Gastroesophageal sphincter (tissue), 3 donors: ENCODE data around the gene GALNT9.

Experiments
- POLR2A ChIP-seq, 2 donors: fragments of 450-650 bp; IDR thresholded peaks; one replicate each; pipeline ENCODE4 v1.6.1; 2017; ENCODE audit warnings: antibody characterized with exemption in 2 of 2, mild to moderate bottlenecking in 2 of 2, moderate library complexity in 1 of 2
- TF ChIP-seq, protein P1 (sequence below), 4 experiments: fragments of 200-600 bp in 2 of 4; fragments of 450-650 bp in 2 of 4; sonication (generic) in 1 of 4; IDR thresholded peaks; one replicate each; pipeline ENCODE4 v1.5.1; 2017 to 2019; ENCODE audit warnings: antibody characterized with exemption in 4 of 4, mild to moderate bottlenecking in 2 of 4, moderate library complexity in 2 of 4

DNA sequence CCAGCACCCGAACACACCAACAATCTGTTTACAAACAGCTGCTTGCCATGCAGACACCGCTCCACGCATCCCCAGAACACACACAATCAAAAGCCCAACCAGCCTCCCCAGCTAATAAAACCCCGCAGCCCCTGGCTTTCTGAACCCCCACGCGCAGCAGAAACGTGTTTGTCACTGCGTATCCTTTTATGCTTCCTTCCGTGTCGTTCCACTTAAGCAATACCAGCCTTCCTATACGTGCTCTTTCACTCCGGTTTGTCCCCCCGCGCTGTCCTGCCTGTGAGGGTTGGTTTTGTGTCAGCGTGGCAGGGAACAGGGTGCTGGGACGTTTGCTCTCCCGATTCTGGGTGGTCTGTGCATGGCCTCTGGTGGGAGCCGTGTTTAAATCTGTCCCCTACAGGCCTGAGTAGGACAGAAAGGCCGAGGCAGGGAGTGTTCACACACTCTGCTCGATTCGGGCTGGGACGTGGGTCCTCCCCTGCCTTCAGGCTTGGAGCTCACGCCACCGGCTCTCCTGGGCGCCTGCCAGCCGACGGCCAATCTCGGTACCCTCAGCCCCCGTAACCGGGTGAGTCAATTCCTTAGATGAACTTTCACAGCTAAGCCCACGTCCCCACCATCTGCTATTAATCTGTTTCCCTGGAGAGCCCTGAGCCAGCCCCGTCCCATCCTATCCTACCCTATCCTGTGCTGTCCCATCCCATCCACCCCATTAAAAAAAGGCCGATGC is 125.2 kb downstream of the GALNT9 start:
- TF ChIP-seq, protein P1, sequence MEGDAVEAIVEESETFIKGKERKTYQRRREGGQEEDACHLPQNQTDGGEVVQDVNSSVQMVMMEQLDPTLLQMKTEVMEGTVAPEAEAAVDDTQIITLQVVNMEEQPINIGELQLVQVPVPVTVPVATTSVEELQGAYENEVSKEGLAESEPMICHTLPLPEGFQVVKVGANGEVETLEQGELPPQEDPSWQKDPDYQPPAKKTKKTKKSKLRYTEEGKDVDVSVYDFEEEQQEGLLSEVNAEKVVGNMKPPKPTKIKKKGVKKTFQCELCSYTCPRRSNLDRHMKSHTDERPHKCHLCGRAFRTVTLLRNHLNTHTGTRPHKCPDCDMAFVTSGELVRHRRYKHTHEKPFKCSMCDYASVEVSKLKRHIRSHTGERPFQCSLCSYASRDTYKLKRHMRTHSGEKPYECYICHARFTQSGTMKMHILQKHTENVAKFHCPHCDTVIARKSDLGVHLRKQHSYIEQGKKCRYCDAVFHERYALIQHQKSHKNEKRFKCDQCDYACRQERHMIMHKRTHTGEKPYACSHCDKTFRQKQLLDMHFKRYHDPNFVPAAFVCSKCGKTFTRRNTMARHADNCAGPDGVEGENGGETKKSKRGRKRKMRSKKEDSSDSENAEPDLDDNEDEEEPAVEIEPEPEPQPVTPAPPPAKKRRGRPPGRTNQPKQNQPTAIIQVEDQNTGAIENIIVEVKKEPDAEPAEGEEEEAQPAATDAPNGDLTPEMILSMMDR (IDR thresholded peaks at IDR 0.05): no peak
- TF ChIP-seq POLR2A (IDR thresholded peaks at IDR 0.05): no peak
